HEK293T (cell line): ENCODE measurements around the gene SLC17A7.

Experiments used
- BHLHE40 ChIP-seq: fragments of 450-650 bp; IDR thresholded peaks from 2 replicates; pipeline ENCODE4 v1.6.1; 2016; ENCODE audit warnings: mild to moderate bottlenecking, moderate library complexity, borderline replicate concordance
- CTBP1 ChIP-seq: fragments of 450-650 bp; IDR thresholded peaks from 2 replicates; pipeline ENCODE4 v1.6.1; 2016; ENCODE audit warnings: borderline replicate concordance
- ELF4 ChIP-seq: fragments of 450-650 bp; IDR thresholded peaks from 2 replicates; pipeline ENCODE4 v1.6.1; 2017; ENCODE audit warnings: antibody characterized with exemption
- FOXK2 ChIP-seq: fragments of 450-650 bp; IDR thresholded peaks from 2 replicates; pipeline ENCODE4 v1.6.1; 2016; ENCODE audit warnings: mild to moderate bottlenecking
- FOXM1 ChIP-seq: fragments of 450-650 bp; IDR thresholded peaks from 2 replicates; pipeline ENCODE4 v1.6.1; 2017; ENCODE audit warnings: mild to moderate bottlenecking, borderline replicate concordance
- HDGF ChIP-seq: fragments of 450-650 bp; IDR thresholded peaks from 2 replicates; pipeline ENCODE4 v1.6.1; 2017; ENCODE audit warnings: antibody characterized with exemption, borderline replicate concordance
- NFRKB ChIP-seq: fragments of 450-650 bp; IDR thresholded peaks from 2 replicates; pipeline ENCODE4 v1.6.1; 2016; ENCODE audit warnings: mild to moderate bottlenecking, moderate library complexity
- PKNOX1 ChIP-seq: fragments of 450-650 bp; IDR thresholded peaks from 2 replicates; pipeline ENCODE4 v1.6.1; 2016
- SP1 ChIP-seq: fragments of 450-650 bp; IDR thresholded peaks from 2 replicates; pipeline ENCODE4 v1.6.1; 2017
- SUZ12 ChIP-seq: fragments of 450-650 bp; IDR thresholded peaks from 2 replicates; pipeline ENCODE4 v1.6.1; 2016; ENCODE audit warnings: mild to moderate bottlenecking
- TARDBP ChIP-seq: fragments of 450-650 bp; IDR thresholded peaks from 2 replicates; pipeline ENCODE4 v1.6.1; 2016

- TF ChIP-seq FOXM1 (no peak), TARDBP (no peak), FOXK2 (no peak), SP1 (no peak), HDGF (no peak), ELF4 (no peak), SUZ12 (no peak), PKNOX1 (no peak), CTBP1 (no peak), BHLHE40 (no peak), NFRKB (no peak)
These were observed 46.9 kb upstream of the SLC17A7 start for GRCh38 chr19:49488046-49488862.
